Transverse colon (tissue), 4 donors: ENCODE results near the gene ZNF414.

Experiments used
- POLR2A ChIP-seq: fragments of 450-650 bp; IDR thresholded peaks from one replicate; pipeline ENCODE4 v1.6.1; 2016; ENCODE audit warnings: antibody characterized with exemption, mild to moderate bottlenecking, moderate library complexity
- POLR2AphosphoS5 ChIP-seq, 3 donors: sonication (generic); formaldehyde crosslinking; IDR thresholded peaks; one replicate each; pipeline ENCODE4 v1.6.1; 2016; ENCODE audit warnings: antibody characterized with exemption in 3 of 3
- TF ChIP-seq, protein P1 (sequence below), 5 experiments: fragments of 200-600 bp in 3 of 5; fragments of 450-650 bp in 2 of 5; sonication (generic) in 3 of 5; IDR thresholded peaks; 1 replicate in 2 of 5; 2 replicates in 3 of 5; pipeline ENCODE4 v1.5.1; 2016 to 2017; ENCODE audit warnings: antibody characterized with exemption in 5 of 5, inconsistent platforms in 3 of 5, mild to moderate bottlenecking in 2 of 5, moderate library complexity in 1 of 5

DNA sequence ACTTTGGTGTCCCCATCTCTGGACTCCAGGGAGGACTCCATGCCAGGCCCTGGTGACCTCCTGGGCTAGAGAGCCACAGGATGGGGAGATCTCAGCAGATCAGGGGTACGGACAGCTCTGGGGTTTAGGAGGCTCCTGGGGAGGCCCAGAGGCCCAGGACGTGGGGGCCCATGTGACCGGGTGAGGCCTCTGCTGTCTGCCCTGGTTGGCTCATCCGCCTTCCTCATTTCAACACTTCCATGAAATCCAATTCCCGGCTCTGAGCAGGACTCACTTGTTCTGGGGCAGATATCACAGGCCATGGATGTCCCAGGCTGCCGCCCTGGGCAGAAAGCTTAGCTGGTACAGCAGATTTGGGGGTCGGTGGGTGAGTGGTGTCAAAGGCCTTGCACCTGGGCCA is 10.5 kb downstream of the ZNF414 start:
- TF ChIP-seq, protein P1, sequence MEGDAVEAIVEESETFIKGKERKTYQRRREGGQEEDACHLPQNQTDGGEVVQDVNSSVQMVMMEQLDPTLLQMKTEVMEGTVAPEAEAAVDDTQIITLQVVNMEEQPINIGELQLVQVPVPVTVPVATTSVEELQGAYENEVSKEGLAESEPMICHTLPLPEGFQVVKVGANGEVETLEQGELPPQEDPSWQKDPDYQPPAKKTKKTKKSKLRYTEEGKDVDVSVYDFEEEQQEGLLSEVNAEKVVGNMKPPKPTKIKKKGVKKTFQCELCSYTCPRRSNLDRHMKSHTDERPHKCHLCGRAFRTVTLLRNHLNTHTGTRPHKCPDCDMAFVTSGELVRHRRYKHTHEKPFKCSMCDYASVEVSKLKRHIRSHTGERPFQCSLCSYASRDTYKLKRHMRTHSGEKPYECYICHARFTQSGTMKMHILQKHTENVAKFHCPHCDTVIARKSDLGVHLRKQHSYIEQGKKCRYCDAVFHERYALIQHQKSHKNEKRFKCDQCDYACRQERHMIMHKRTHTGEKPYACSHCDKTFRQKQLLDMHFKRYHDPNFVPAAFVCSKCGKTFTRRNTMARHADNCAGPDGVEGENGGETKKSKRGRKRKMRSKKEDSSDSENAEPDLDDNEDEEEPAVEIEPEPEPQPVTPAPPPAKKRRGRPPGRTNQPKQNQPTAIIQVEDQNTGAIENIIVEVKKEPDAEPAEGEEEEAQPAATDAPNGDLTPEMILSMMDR (IDR thresholded peaks at IDR 0.05) = no peak
- TF ChIP-seq POLR2A (no peak), POLR2AphosphoS5 (IDR thresholded peaks at IDR 0.05) (no peak)
